Spleen (tissue), 11 donors: ENCODE results near the gene DUSP16. TPM values are rescaled to one million over a fixed set of nuclear protein-coding genes. Genes with fewer than 3 reads are reported as not detected.

Experiments used
- DNase-seq: peaks from one replicate; pipeline ENCODE4 v3.0.0-alpha.2; 2020
- H3K27ac ChIP-seq, 8 donors: fragments of 200-600 bp; sonication (generic) in 7 of 8; 1 replicate in 4 of 8; 2 replicates in 4 of 8; pipeline versions ENCODE4 v1.5.0 to v1.8.0; 2016 to 2021; ENCODE audit warnings: inconsistent platforms in 4 of 8, mild to moderate bottlenecking in 4 of 8, moderate library complexity in 1 of 8
- H3K27me3 ChIP-seq, 7 donors: fragments of 200-600 bp; sonication (generic) in 6 of 7; replicated peaks in 1 of 7; 1 replicate in 4 of 7; 2 replicates in 3 of 7; pipeline versions ENCODE4 v1.5.0 to v1.8.0; 2016 to 2021; ENCODE audit warnings: inconsistent platforms in 3 of 7, mild to moderate bottlenecking in 1 of 7
- H3K36me3 ChIP-seq, 6 donors: fragments of 200-600 bp; sonication (generic) in 5 of 6; 1 replicate in 4 of 6; 2 replicates in 2 of 6; pipeline versions ENCODE4 v1.5.0 to v1.8.0; 2016 to 2021; ENCODE audit warnings: inconsistent platforms in 2 of 6
- H3K4me1 ChIP-seq, 6 donors: fragments of 200-600 bp; sonication (generic) in 5 of 6; 1 replicate in 3 of 6; 2 replicates in 3 of 6; pipeline versions ENCODE4 v1.5.0 to v1.8.0; 2016 to 2021; ENCODE audit warnings: inconsistent platforms in 3 of 6
- H3K4me3 ChIP-seq, 8 donors: fragments of 200-600 bp; sonication (generic) in 7 of 8; 1 replicate in 4 of 8; 2 replicates in 4 of 8; pipeline versions ENCODE4 v1.5.0 to v1.8.0; 2016 to 2021; ENCODE audit warnings: inconsistent platforms in 4 of 8, mild to moderate bottlenecking in 4 of 8, moderate library complexity in 2 of 8
- H3K9me3 ChIP-seq, 8 donors: fragments of 200-600 bp; sonication (generic) in 7 of 8; 1 replicate in 4 of 8; 2 replicates in 4 of 8; pipeline versions ENCODE4 v1.5.0 to v1.8.0; 2016 to 2021; ENCODE audit warnings: inconsistent platforms in 4 of 8
- CTCF ChIP-seq, 11 experiments: fragments of 200-600 bp in 7 of 11; fragments of 450-650 bp in 4 of 11; sonication (generic) in 4 of 11; IDR thresholded peaks in 8 of 11; conservative IDR thresholded peaks in 3 of 11; 1 replicate in 7 of 11; 2 replicates in 4 of 11; pipeline versions ENCODE4 v1.4.0 to v1.8.0; 2016 to 2021; ENCODE audit warnings: antibody characterized with exemption in 11 of 11, inconsistent platforms in 4 of 11, mild to moderate bottlenecking in 1 of 11
- POLR2A ChIP-seq, 3 donors: fragments of 450-650 bp; IDR thresholded peaks; one replicate each; pipeline ENCODE4 v1.5.1; 2017; ENCODE audit warnings: antibody characterized with exemption in 3 of 3, mild to moderate bottlenecking in 1 of 3
- POLR2AphosphoS5 ChIP-seq, 3 donors: sonication (generic); formaldehyde crosslinking; IDR thresholded peaks; one replicate each; pipeline ENCODE4 v1.5.1; 2017; ENCODE audit warnings: antibody characterized with exemption in 3 of 3
- WGBS, 5 donors: extraction: QIAGEN DNeasy Blood & Tissue Kit in 3 of 5; methylation state at CpG; one replicate each; pipeline versions ENCODE4 v1.1.5 to v1.1.7; 2013 to 2018; 5-methylcytosine and 5-hydroxymethylcytosine counted together
- intact Hi-C: fragments of 100-400 bp; cut with DNase I; formaldehyde crosslinking; loops from one replicate; pipeline ENCODE4 v1.15.0; 2023; ENCODE audit warnings: low total_unique reads
- polyA plus RNA-seq, 3 donors: library from polyadenylated mRNA; stranded (reverse); fragments of 200-250 nt; gene quantifications; one replicate each; pipeline ENCODE4 v1.2.1, GENCODE V29; 2013
- total RNA-seq, 7 donors: library from RNA; depleted of rRNA in 3 of 7; stranded (reverse); fragments of >200 nt in 3 of 7; fragmentation: NEBNext Ultra II Directional in 4 of 7; extraction: Animal tissue kit (Norgen Biotek cat#: 25700) in 4 of 7; gene quantifications; one replicate each; pipeline versions ENCODE4 v1.1.0 to v1.2.1, GENCODE V29; 2016 to 2021
- donor health status: healthy with polysubstance abuse.
- donor health status: DM: no; HTN: no; CAD: no; lungs with moderate emphysema.
- donor health status: DM: no; HTN: no; CAD: no.
- donor health status: Bipolar disorder and iron deficiency.
- donor health status: healthy.
- donor health status: DM: no; HTN: no; CAD: no.
- donor health status: DM: yes; HTN: yes; CAD: no.

DUSP16 gene
- total and polyA plus RNA-seq, 10 donors: 2.2 to 43.7 (median 20.8) TPM

GRCh38 chr12:12467688-12468261, 94.9 kb downstream of the DUSP16 start:
- peak in 2 of 3 donors; percentile 27 to 30 for TF ChIP-seq POLR2AphosphoS5 (IDR thresholded peaks at IDR 0.05)
- no peak for TF ChIP-seq CTCF (IDR thresholded peaks at IDR 0.05 in 8 of 11, conservative IDR thresholded peaks at IDR 0.05 in 3 of 11)
- intact Hi-C loops: no loop called here
- no peaks in the 10 kb centered on the region for H3K27me3 ChIP-seq
- no peak for DNase-seq
- H3K36me3 ChIP-seq: peaks cover 0 to 59% (median 5%) of the 10 kb centered on the region in 6 donors
- H3K4me1 ChIP-seq: peaks cover 0 to 56% (median 4%) of the 10 kb centered on the region in 6 donors
- peak overlapping the region in 6 of 8 donors; percentile 44 to 81 (median 66) for H3K27ac ChIP-seq
- WGBS, 5 donors: 53 to 76% (median 70%) methylated on average over 14 of the region's 14 CpGs
- H3K9me3 ChIP-seq: no peaks in the 10 kb centered on the region
- H3K4me3 ChIP-seq: no peak overlapping the region

GRCh38 chr12:12467264-12467663, 95.4 kb downstream of the DUSP16 start:
- intact Hi-C loops: no loop called here
- no peaks in the 10 kb centered on the region for H3K9me3 ChIP-seq
- peaks cover 0 to 58% (median 5%) of the 10 kb centered on the region in 6 donors for H3K36me3 ChIP-seq
- TF ChIP-seq POLR2AphosphoS5 (IDR thresholded peaks at IDR 0.05) (no peak), POLR2A (IDR thresholded peaks at IDR 0.05) (no peak), CTCF (IDR thresholded peaks at IDR 0.05 in 8 of 11, conservative IDR thresholded peaks at IDR 0.05 in 3 of 11) (no peak)
- H3K27ac ChIP-seq: peak overlapping the region in 6 of 8 donors; percentile 29 to 81 (median 65)
- DNase-seq: no peak
- H3K4me3 ChIP-seq: no peak overlapping the region
- WGBS, 5 donors: 78 to 84% (median 82%) methylated on average over 6 of the region's 6 CpGs
- peaks cover 0 to 56% (median 4%) of the 10 kb centered on the region in 6 donors for H3K4me1 ChIP-seq
- H3K27me3 ChIP-seq: no peaks in the 10 kb centered on the region

- peak overlapping the region in 5 of 8 donors; percentile 44 to 81 (median 73) for H3K27ac ChIP-seq
- DNase-seq: no peak
- no peaks in the 10 kb centered on the region for H3K27me3 ChIP-seq
- peaks cover 0 to 58% (median 4%) of the 10 kb centered on the region in 6 donors for H3K4me1 ChIP-seq
- intact Hi-C loops: no loop called here
- TF ChIP-seq CTCF (IDR thresholded peaks at IDR 0.05 in 8 of 11, conservative IDR thresholded peaks at IDR 0.05 in 3 of 11) (no peak), POLR2AphosphoS5 (IDR thresholded peaks at IDR 0.05) (peak in 1 of 3 donors; percentile 76), POLR2A (IDR thresholded peaks at IDR 0.05) (no peak)
- WGBS, 5 donors: 46 to 75% (median 62%) methylated on average over 7 of the region's 7 CpGs
- no peaks in the 10 kb centered on the region for H3K9me3 ChIP-seq
- H3K36me3 ChIP-seq: peaks cover 0 to 53% (median 5%) of the 10 kb centered on the region in 6 donors
- no peak overlapping the region for H3K4me3 ChIP-seq
These were observed 96.5 kb downstream of the DUSP16 start for GRCh38 chr12:12466157-12466556.

- H3K36me3 ChIP-seq: peaks cover 0 to 52% (median 5%) of the 10 kb centered on the region in 6 donors
- H3K4me1 ChIP-seq: peaks cover 0 to 59% (median 4%) of the 10 kb centered on the region in 6 donors
- peak overlapping the region in 4 of 8 donors; percentile 45 to 81 (median 75) for H3K27ac ChIP-seq
- H3K4me3 ChIP-seq: no peak overlapping the region
- no peak for TF ChIP-seq POLR2A (IDR thresholded peaks at IDR 0.05)
- peak in 1 of 3 donors; percentile 35 for TF ChIP-seq POLR2AphosphoS5 (IDR thresholded peaks at IDR 0.05)
- no peak for TF ChIP-seq CTCF (IDR thresholded peaks at IDR 0.05 in 8 of 11, conservative IDR thresholded peaks at IDR 0.05 in 3 of 11)
- WGBS, 5 donors: 85 to 97% (median 91%) methylated on average over 19 to 20 of the region's 20 CpGs
- intact Hi-C loops: no loop called here
- H3K27me3 ChIP-seq: no peaks in the 10 kb centered on the region
- no peak for DNase-seq
- no peaks in the 10 kb centered on the region for H3K9me3 ChIP-seq
These were observed 97.1 kb downstream of the DUSP16 start for GRCh38 chr12:12465522-12465921.
